ENCODE results near the gene CIAO1. TPM values are rescaled to one million over a fixed set of nuclear protein-coding genes. Genes with fewer than 3 reads are reported as not detected.
A peak's percentile ranks its signal among the peaks of the same experiment; 100 is the strongest.

CIAO1 gene
- total and polyA plus RNA-seq, 3 experiments from 2014 or later, result 73.8 to 104 (median 77.9) TPM

GRCh38 chr2:96319396-96319795 lies 53.4 kb downstream of the CIAO1 start:
- Histone ChIP-seq H3K9me3 (ENCODE audit: low read length) (no peaks in the 10 kb centered on the region), H3K4me3 (ENCODE audit: low read length) (no peak overlapping the region), H3K27me3 (ENCODE audit: insufficient read depth, low read length, poor library complexity, severe bottlenecking) (no peaks in the 10 kb centered on the region), H3K36me3 (ENCODE audit: insufficient read depth, low read length) (no peaks in the 10 kb centered on the region), H3K27ac (ENCODE audit: low read depth, low read length) (no peak overlapping the region), H3K4me1 (ENCODE audit: insufficient read depth, low read length) (peaks cover 33% of the 10 kb centered on the region)
- POLR2A ChIA-PET, result interaction anchor here (2.9 to 4.2 kb wide), 2 partner anchors 14 to 23 kb away, joined by 11 to 42 read pairs; partner anchors contain the start of gene SNRNP200
- no peak for DNase-seq
- Mint-ChIP-seq H3K4me1 (peaks cover 57 to 76% (median 72%) of the 10 kb centered on the region in 3 donors), H3K9me3 (no peaks in the 10 kb centered on the region), H3K4me3 (peak overlapping the region; percentile 16 to 86 (median 60)), H3K27ac (peak overlapping the region in 7 of 8 donors; percentile 43 to 89 (median 83)), H3K27me3 (no peaks in the 10 kb centered on the region), H3K36me3 (peaks cover 3 to 25% (median 5%) of the 10 kb centered on the region in 3 donors)
- CTCF ChIA-PET, result interaction anchor here (1.1 to 3.5 kb wide), 3 partner anchors 16 to 539 kb away, joined by 3 to 30 read pairs (median 3); partner anchors contain the start of genes ANKRD39 and NCAPH

DNA sequence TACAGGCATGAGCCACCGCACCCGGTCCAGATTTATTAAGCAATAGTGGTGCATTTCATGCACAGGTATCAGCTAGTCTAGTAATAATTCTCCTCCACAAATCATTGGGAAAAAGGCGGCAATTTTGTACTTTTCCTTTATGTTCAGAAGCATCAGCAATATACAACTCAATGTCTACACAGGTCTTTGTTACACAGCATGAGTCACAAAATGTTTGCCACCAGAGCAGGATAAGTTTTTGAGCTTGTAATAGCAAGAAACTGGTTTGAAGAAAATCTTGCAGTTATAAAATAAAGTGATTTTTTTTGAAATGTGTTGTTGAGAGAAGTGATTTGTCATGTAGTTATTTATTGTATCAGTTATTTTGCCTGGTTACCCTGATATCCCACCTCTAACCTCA lies 54.3 kb downstream of the CIAO1 start:
- H3K36me3 ChIP-seq (ENCODE audit: insufficient read depth, low read length), result no peaks in the 10 kb centered on the region
- H3K27me3 ChIP-seq (ENCODE audit: insufficient read depth, low read length, poor library complexity, severe bottlenecking), result no peaks in the 10 kb centered on the region
- CTCF ChIA-PET, result interaction anchor here (1.1 to 3.5 kb wide), 12 partner anchors 9 to 538 kb away, joined by 3 to 30 read pairs (median 4); partner anchors contain the start of genes ANKRD39, NCAPH and SNRNP200
- no peaks in the 10 kb centered on the region for H3K9me3 ChIP-seq (ENCODE audit: low read length)
- H3K4me1 Mint-ChIP-seq, result peaks cover 58 to 76% (median 73%) of the 10 kb centered on the region in 3 donors
- peaks cover 36% of the 10 kb centered on the region for H3K4me1 ChIP-seq (ENCODE audit: insufficient read depth, low read length)
- POLR2A ChIA-PET, result interaction anchor here (0.6 to 4.2 kb wide), 4 partner anchors 10 to 217 kb away, joined by 9 to 42 read pairs (median 14); partner anchors contain the start of genes ARID5A and SNRNP200
- no peak for DNase-seq
- H3K36me3 Mint-ChIP-seq, result peaks cover 2 to 25% (median 3%) of the 10 kb centered on the region in 3 donors
- peak overlapping the region; percentile 20 to 96 (median 81) for H3K27ac Mint-ChIP-seq
- H3K27ac ChIP-seq (ENCODE audit: low read depth, low read length), result no peak overlapping the region
- peak overlapping the region; percentile 86 to 95 (median 91) for H3K4me3 Mint-ChIP-seq
- no peaks in the 10 kb centered on the region for H3K9me3 Mint-ChIP-seq
- no peaks in the 10 kb centered on the region for H3K27me3 Mint-ChIP-seq
- H3K4me3 ChIP-seq (ENCODE audit: low read length), result no peak overlapping the region

- Mint-ChIP-seq H3K9me3 (no peaks in the 10 kb centered on the region), H3K27me3 (no peaks in the 10 kb centered on the region), H3K27ac (peak overlapping the region; percentile 62 to 96 (median 81)), H3K4me1 (peaks cover 57 to 76% (median 73%) of the 10 kb centered on the region in 3 donors), H3K36me3 (peaks cover 0 to 30% (median 3%) of the 10 kb centered on the region in 3 donors), H3K4me3 (peak overlapping the region; percentile 86 to 95 (median 91))
- no peak for DNase-seq
- peak overlapping the region; percentile 47 for H3K4me3 ChIP-seq (ENCODE audit: low read length)
- H3K36me3 ChIP-seq (ENCODE audit: insufficient read depth, low read length), result no peaks in the 10 kb centered on the region
- ChIA-PET POLR2A (interaction anchor here (0.7 to 4.2 kb wide), 7 partner anchors 14 to 216 kb away, joined by 3 to 42 read pairs (median 11); partner anchors contain the start of genes ARID5A, NCAPH, SNRNP200 and STARD7), CTCF (interaction anchor here (1.1 to 3.5 kb wide), 15 partner anchors 10 to 537 kb away, joined by 3 to 30 read pairs (median 5); partner anchors contain the start of genes ANKRD39, NCAPH and SNRNP200)
- no peaks in the 10 kb centered on the region for H3K27me3 ChIP-seq (ENCODE audit: insufficient read depth, low read length, poor library complexity, severe bottlenecking)
- H3K27ac ChIP-seq (ENCODE audit: low read depth, low read length), result peak overlapping the region; percentile 55
- peaks cover 32% of the 10 kb centered on the region for H3K4me1 ChIP-seq (ENCODE audit: insufficient read depth, low read length)
- H3K9me3 ChIP-seq (ENCODE audit: low read length), result no peaks in the 10 kb centered on the region
These were observed 55.0 kb downstream of the CIAO1 start for GRCh38 chr2:96320728-96321622.

Other genes with a start within 250 kb of the CIAO1 start
- 10 to 100 TPM; 33.6 to 36.2 TPM for gene GPAT2, start 231.3 kb upstream of the CIAO1 start, total RNA-seq
- gene GPAT2, start 231.3 kb upstream of the CIAO1 start, polyA plus RNA-seq, result 8.9 TPM
- gene ADRA2B, start 149.7 kb upstream of the CIAO1 start, total RNA-seq, result under 1 TPM; 0.07 to 0.24 TPM
- not detected for gene ADRA2B, start 149.7 kb upstream of the CIAO1 start, polyA plus RNA-seq
- 10 to 100 TPM; 16.2 to 18.0 TPM for gene ASTL, start 127.7 kb upstream of the CIAO1 start, total RNA-seq
- gene ASTL, start 127.7 kb upstream of the CIAO1 start, polyA plus RNA-seq, result 0.49 TPM
- gene DUSP2, start 120.8 kb upstream of the CIAO1 start, total RNA-seq, result 100 to 1,000 TPM; 214 to 237 TPM
- 518 TPM for gene DUSP2, start 120.8 kb upstream of the CIAO1 start, polyA plus RNA-seq
- gene STARD7, start 57.4 kb upstream of the CIAO1 start, total RNA-seq, result 100 to 1,000 TPM; 255 to 256 TPM
- gene STARD7, start 57.4 kb upstream of the CIAO1 start, polyA plus RNA-seq, result 147 TPM
- 10 to 100 TPM; 29.8 to 33.4 TPM for gene TMEM127, start 228 bp upstream of the CIAO1 start, total RNA-seq
- 46.8 TPM for gene TMEM127, start 228 bp upstream of the CIAO1 start, polyA plus RNA-seq
- gene SNRNP200, start 39.3 kb downstream of the CIAO1 start, total RNA-seq, result 100 to 1,000 TPM; 203 to 206 TPM
- gene SNRNP200, start 39.3 kb downstream of the CIAO1 start, polyA plus RNA-seq, result 108 TPM
- gene ITPRIPL1, start 59.1 kb downstream of the CIAO1 start, total RNA-seq, result 10 to 100 TPM; 55.5 to 58.3 TPM
- 17.5 TPM for gene ITPRIPL1, start 59.1 kb downstream of the CIAO1 start, polyA plus RNA-seq
- 10 to 100 TPM; 59.5 to 65.6 TPM for gene NCAPH, start 69.5 kb downstream of the CIAO1 start, total RNA-seq
- 1.3 TPM for gene NCAPH, start 69.5 kb downstream of the CIAO1 start, polyA plus RNA-seq
- gene NEURL3, start 239.1 kb downstream of the CIAO1 start, total RNA-seq, result under 1 TPM in 1 of 2 experiments, not detected in 1; 0.22 TPM
- not detected for gene NEURL3, start 239.1 kb downstream of the CIAO1 start, polyA plus RNA-seq

All from CD8-positive, alpha-beta memory T cell (primary cell).